Tibial nerve (tissue), 4 donors: Measurements from ENCODE around the gene ALG2. TPM values are rescaled to one million over a fixed set of nuclear protein-coding genes. Genes with fewer than 3 reads are reported as not detected.
"Not testable (repeated sequence)": the region's sequence is repeated elsewhere in the genome, so short reads cannot be mapped to it uniquely, and the experiment has no call there.

Source experiments
- DNase-seq, 2 donors: peaks; one replicate each; pipeline ENCODE4 v3.0.0-alpha.2; 2019; ENCODE audit warnings: low spot score in 2 of 2
- H3K27ac ChIP-seq, 4 donors: fragments of 200-600 bp; sonication (generic) in 3 of 4; one replicate each; pipeline ENCODE4 v1.5.1; 2017 to 2019; ENCODE audit warnings: mild to moderate bottlenecking in 1 of 4
- H3K27me3 ChIP-seq, 2 donors: fragments of 200-600 bp; sonication (generic) in 1 of 2; one replicate each; pipeline versions ENCODE4 v1.5.1 to v1.6.0; 2017 to 2019
- H3K36me3 ChIP-seq, 3 donors: fragments of 200-600 bp; sonication (generic); one replicate each; pipeline ENCODE4 v1.5.1; 2018 to 2019
- H3K4me1 ChIP-seq, 4 donors: fragments of 200-600 bp; sonication (generic) in 3 of 4; one replicate each; pipeline ENCODE4 v1.5.1; 2017 to 2019
- H3K4me3 ChIP-seq, 4 donors: fragments of 200-600 bp; sonication (generic) in 3 of 4; one replicate each; pipeline ENCODE4 v1.5.1; 2017 to 2019; ENCODE audit warnings: mild to moderate bottlenecking in 1 of 4, moderate library complexity in 1 of 4
- H3K9me3 ChIP-seq, 4 donors: fragments of 200-600 bp; sonication (generic) in 3 of 4; one replicate each; pipeline ENCODE4 v1.5.1; 2017 to 2019
- CTCF ChIP-seq, 5 experiments: fragments of 200-600 bp in 3 of 5; fragments of 450-650 bp in 2 of 5; sonication (generic) in 3 of 5; IDR thresholded peaks; one replicate each; pipeline ENCODE4 v1.5.1; 2016 to 2019; ENCODE audit warnings: antibody characterized with exemption in 5 of 5, mild to moderate bottlenecking in 3 of 5, moderate library complexity in 2 of 5
- EP300 ChIP-seq, 2 donors: sonication (generic); formaldehyde crosslinking; IDR thresholded peaks; one replicate each; pipeline ENCODE4 v1.6.1; 2017; ENCODE audit warnings: antibody characterized with exemption in 2 of 2, mild to moderate bottlenecking in 1 of 2
- POLR2A ChIP-seq, 2 donors: fragments of 450-650 bp; IDR thresholded peaks; one replicate each; pipeline ENCODE4 v1.6.1; 2017; ENCODE audit warnings: antibody characterized with exemption in 2 of 2, mild to moderate bottlenecking in 2 of 2, moderate library complexity in 2 of 2
- WGBS, 2 donors: methylation state at CpG; one replicate each; pipeline ENCODE4 v1.1.5; 2018; 5-methylcytosine and 5-hydroxymethylcytosine counted together
- total RNA-seq, 4 donors: library from RNA; depleted of rRNA; stranded (reverse); fragments of >200 nt; gene quantifications; one replicate each; pipeline ENCODE4 v1.1.0, GENCODE V29; 2016

The ALG2 gene
- total RNA-seq, 4 donors from 2014 or later: 22.7 to 38.3 (median 29.3) TPM

DNA sequence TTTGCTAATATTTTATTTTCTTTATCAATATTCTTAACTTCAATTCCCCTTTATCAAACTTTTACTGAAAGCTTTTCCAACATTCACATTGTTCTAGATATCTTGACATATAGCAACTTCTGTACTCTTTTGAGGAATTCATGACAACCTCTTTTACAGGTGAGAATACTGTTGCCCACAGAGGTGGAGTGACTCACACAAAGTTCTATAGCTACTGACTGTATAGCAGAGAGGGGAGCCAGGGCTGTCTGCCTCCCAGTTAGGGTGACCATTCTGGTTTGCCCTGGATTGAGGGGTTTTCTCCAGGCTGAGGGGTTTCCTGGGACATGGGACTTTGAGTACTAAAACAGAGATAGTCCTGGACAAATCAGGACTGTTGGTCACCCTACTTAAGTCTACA, 16.6 kb upstream of the ALG2 start:
- H3K4me1 ChIP-seq: no peaks in the 10 kb centered on the region
- DNase-seq: no peak
- no peaks in the 10 kb centered on the region for H3K27me3 ChIP-seq
- H3K27ac ChIP-seq: no peak overlapping the region
- H3K9me3 ChIP-seq: no peaks in the 10 kb centered on the region
- H3K4me3 ChIP-seq: no peak overlapping the region
- TF ChIP-seq EP300 (IDR thresholded peaks at IDR 0.05) (no peak), POLR2A (IDR thresholded peaks at IDR 0.05) (no peak), CTCF (IDR thresholded peaks at IDR 0.05) (no peak)
- H3K36me3 ChIP-seq: peaks cover 0 to 68% (median 0%) of the 10 kb centered on the region in 3 donors

DNA sequence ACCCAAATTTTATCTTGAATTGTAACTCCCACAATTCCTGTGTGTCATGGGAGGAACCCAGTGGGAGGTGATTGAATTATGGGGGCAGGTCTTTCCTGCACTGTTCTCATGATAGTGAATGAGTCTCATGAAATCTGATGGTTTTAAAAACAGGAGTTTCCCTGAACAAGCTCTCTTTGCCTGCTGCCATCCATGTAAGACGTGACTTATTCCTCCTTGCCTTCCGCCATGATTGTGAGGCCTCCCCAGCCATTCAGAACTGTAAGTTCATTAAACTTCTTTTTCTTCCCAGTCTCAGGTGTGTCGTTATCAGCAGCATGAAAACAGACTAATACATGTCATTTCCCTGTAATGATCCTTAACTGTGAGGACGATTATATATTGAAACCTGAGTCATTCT, 16.1 kb upstream of the ALG2 start:
- H3K4me1 ChIP-seq, H3K27me3 ChIP-seq, H3K9me3 ChIP-seq, DNase-seq, H3K4me3 ChIP-seq, H3K27ac ChIP-seq: not testable (repeated sequence)
- peaks cover 0 to 72% (median 0%) of the 10 kb centered on the region in 3 donors for H3K36me3 ChIP-seq
- WGBS, 2 donors: 90 to 94% methylated on average over 4 of the region's 4 CpGs

GRCh38 chr9:99237356-99237755, 15.6 kb upstream of the ALG2 start:
- H3K27me3 ChIP-seq: no peaks in the 10 kb centered on the region
- TF ChIP-seq POLR2A (IDR thresholded peaks at IDR 0.05) (no peak), CTCF (IDR thresholded peaks at IDR 0.05) (no peak), EP300 (IDR thresholded peaks at IDR 0.05) (no peak)
- H3K36me3 ChIP-seq: peaks cover 0 to 77% (median 0%) of the 10 kb centered on the region in 3 donors
- H3K9me3 ChIP-seq: no peaks in the 10 kb centered on the region
- H3K27ac ChIP-seq: no peak overlapping the region
- no peaks in the 10 kb centered on the region for H3K4me1 ChIP-seq
- H3K4me3 ChIP-seq: no peak overlapping the region
- DNase-seq: no peak

GRCh38 chr9:99235926-99236634, 14.3 kb upstream of the ALG2 start:
- WGBS, 2 donors: 79 to 84% methylated on average over 7 of the region's 7 CpGs
- Histone ChIP-seq H3K36me3 (peaks cover 0 to 87% (median 0%) of the 10 kb centered on the region in 3 donors), H3K9me3 (no peaks in the 10 kb centered on the region), H3K27me3 (no peaks in the 10 kb centered on the region), H3K4me3 (no peak overlapping the region), H3K4me1 (no peaks in the 10 kb centered on the region), H3K27ac (no peak overlapping the region)
- no peak for DNase-seq
- TF ChIP-seq EP300 (IDR thresholded peaks at IDR 0.05) (no peak), CTCF (IDR thresholded peaks at IDR 0.05) (no peak), POLR2A (IDR thresholded peaks at IDR 0.05) (no peak)

GRCh38 chr9:99235069-99235468, 13.3 kb upstream of the ALG2 start:
- no peak for DNase-seq
- Histone ChIP-seq H3K9me3 (no peaks in the 10 kb centered on the region), H3K27ac (no peak overlapping the region), H3K27me3 (no peaks in the 10 kb centered on the region), H3K4me3 (no peak overlapping the region), H3K4me1 (no peaks in the 10 kb centered on the region), H3K36me3 (peaks cover 0 to 93% (median 0%) of the 10 kb centered on the region in 3 donors)
- no peak for TF ChIP-seq CTCF (IDR thresholded peaks at IDR 0.05)
- no peak for TF ChIP-seq EP300 (IDR thresholded peaks at IDR 0.05)
- no peak for TF ChIP-seq POLR2A (IDR thresholded peaks at IDR 0.05)

GRCh38 chr9:99234618-99235017, 12.9 kb upstream of the ALG2 start:
- DNase-seq: no peak
- Histone ChIP-seq H3K36me3 (peaks cover 0 to 95% (median 0%) of the 10 kb centered on the region in 3 donors), H3K27me3 (no peaks in the 10 kb centered on the region), H3K4me1 (no peaks in the 10 kb centered on the region), H3K27ac (no peak overlapping the region), H3K4me3 (no peak overlapping the region), H3K9me3 (no peaks in the 10 kb centered on the region)
- WGBS, 2 donors: 84 to 100% methylated on average over 2 of the region's 2 CpGs
- TF ChIP-seq CTCF (IDR thresholded peaks at IDR 0.05): no peak
- no peak for TF ChIP-seq EP300 (IDR thresholded peaks at IDR 0.05)
- no peak for TF ChIP-seq POLR2A (IDR thresholded peaks at IDR 0.05)
